SU-DHL-6 (cell line): ENCODE results near the gene CT47C1.
"Not testable (repeated sequence)": the region's sequence is repeated elsewhere in the genome, so short reads cannot be mapped to it uniquely, and the experiment has no call there.

ENCODE experiments used
- CTCF ChIP-seq: fragments of 200-600 bp; sonication (generic); IDR thresholded peaks from one replicate; pipeline ENCODE4 v1.5.1; 2017; ENCODE audit warnings: antibody characterized with exemption, mild to moderate bottlenecking, low read length, moderate library complexity; ENCODE audit not compliant: insufficient read depth, poor library complexity, severe bottlenecking
- EZH2phosphoT487 ChIP-seq: fragments of 200-600 bp; sonication (generic), shearing (Covaris generic); conservative IDR thresholded peaks from 2 replicates; pipeline ENCODE4 v1.6.1; 2018; ENCODE audit warnings: mild to moderate bottlenecking, antibody characterized with exemption, low read length, moderate library complexity, mixed read lengths

GRCh38 chrX:119026344-119026743 lies 46.4 kb upstream of the CT47C1 start:
- not testable (repeated sequence) for TF ChIP-seq CTCF, EZH2phosphoT487
